HAP-1 (cell line): ENCODE results near the gene MYEF2.

Source experiments
- DNase-seq, 2 experiments: peaks; one replicate each; pipeline ENCODE4 v3.0.0-alpha.2; 2016 to 2020; ENCODE audit warnings: low spot score in 2 of 2
- H3K27me3 ChIP-seq: fragments of 250-450 bp; sonication (Bioruptor Pico); 2 replicates; pipeline ENCODE4 v1.5.1; 2020; ENCODE audit warnings: low read depth, mild to moderate bottlenecking, moderate library complexity
- H3K36me3 ChIP-seq: fragments of 250-450 bp; sonication (Bioruptor Pico); replicated peaks from 2 replicates; pipeline ENCODE4 v1.5.1; 2020; ENCODE audit warnings: mild to moderate bottlenecking
- H3K4me1 ChIP-seq: fragments of 250-450 bp; sonication (Bioruptor Pico); 2 replicates; pipeline ENCODE4 v1.5.1; 2020; ENCODE audit warnings: mild to moderate bottlenecking
- H3K4me3 ChIP-seq: fragments of 250-450 bp; sonication (Bioruptor Pico); 2 replicates; pipeline ENCODE4 v1.5.1; 2020; ENCODE audit warnings: mild to moderate bottlenecking, moderate library complexity
- H3K9me3 ChIP-seq: fragments of 250-450 bp; sonication (Bioruptor Pico); 2 replicates; pipeline ENCODE4 v1.5.1; 2020; ENCODE audit warnings: mild to moderate bottlenecking, moderate library complexity
- in situ Hi-C: fragments of 300-500 bp; cut with MboI; formaldehyde crosslinking; loops from 3 replicates; pipeline ENCODE4 v1.14.3; 2020; ENCODE audit warnings: low sequenced_read_pairs, inconsistent platforms, mixed read lengths

MYEF2 gene

GRCh38 chr15:48096355-48096786 lies 81.7 kb downstream of the MYEF2 start:
- Histone ChIP-seq H3K27me3 (no peaks in the 10 kb centered on the region; the same call in 1 of the 2 replicates), H3K4me1 (peaks cover under 1% of the 10 kb centered on the region; the same call in 1 of the 2 replicates), H3K4me3 (no peak overlapping the region), H3K36me3 (no peaks in the 10 kb centered on the region), H3K9me3 (no peaks in the 10 kb centered on the region)
- DNase-seq: no peak
- in situ Hi-C loops: no loop called here

GRCh38 chr15:48091522-48091921 lies 86.6 kb downstream of the MYEF2 start:
- peaks cover 8% of the 10 kb centered on the region for H3K4me1 ChIP-seq
- no peak overlapping the region for H3K4me3 ChIP-seq
- H3K9me3 ChIP-seq: no peaks in the 10 kb centered on the region
- H3K36me3 ChIP-seq: no peaks in the 10 kb centered on the region
- no peaks in the 10 kb centered on the region; the same call in 1 of the 2 replicates for H3K27me3 ChIP-seq
- no peak for DNase-seq
- in situ Hi-C loops: no loop called here

- Histone ChIP-seq H3K4me1 (peaks cover 8% of the 10 kb centered on the region), H3K27me3 (no peaks in the 10 kb centered on the region; the same call in 1 of the 2 replicates), H3K4me3 (no peak overlapping the region), H3K36me3 (no peaks in the 10 kb centered on the region), H3K9me3 (no peaks in the 10 kb centered on the region)
- in situ Hi-C loops: no loop called here
- DNase-seq: peak; percentile 34 to 36
These were observed 87.4 kb downstream of the MYEF2 start for GRCh38 chr15:48090666-48091065.

GRCh38 chr15:48090115-48090514 lies 88.0 kb downstream of the MYEF2 start:
- H3K4me3 ChIP-seq: no peak overlapping the region
- H3K9me3 ChIP-seq: no peaks in the 10 kb centered on the region
- no peaks in the 10 kb centered on the region; the same call in 1 of the 2 replicates for H3K27me3 ChIP-seq
- H3K36me3 ChIP-seq: no peaks in the 10 kb centered on the region
- DNase-seq: no peak
- in situ Hi-C loops: no loop called here
- peaks cover 8% of the 10 kb centered on the region for H3K4me1 ChIP-seq

- Histone ChIP-seq H3K4me3 (no peak overlapping the region), H3K4me1 (peaks cover 8% of the 10 kb centered on the region), H3K9me3 (no peaks in the 10 kb centered on the region), H3K36me3 (no peaks in the 10 kb centered on the region), H3K27me3 (no peaks in the 10 kb centered on the region; the same call in 1 of the 2 replicates)
- no peak for DNase-seq
- in situ Hi-C loops: no loop called here
These were observed 88.4 kb downstream of the MYEF2 start for GRCh38 chr15:48089702-48090101.

GRCh38 chr15:48087844-48088243 lies 90.3 kb downstream of the MYEF2 start:
- no peak for DNase-seq
- Histone ChIP-seq H3K27me3 (no peaks in the 10 kb centered on the region; the same call in 1 of the 2 replicates), H3K36me3 (no peaks in the 10 kb centered on the region), H3K9me3 (no peaks in the 10 kb centered on the region), H3K4me1 (peaks cover 8% of the 10 kb centered on the region), H3K4me3 (no peak overlapping the region)
- in situ Hi-C loops: no loop called here

- DNase-seq: no peak
- H3K27me3 ChIP-seq: no peaks in the 10 kb centered on the region; the same call in 1 of the 2 replicates
- H3K36me3 ChIP-seq: no peaks in the 10 kb centered on the region
- no peaks in the 10 kb centered on the region for H3K9me3 ChIP-seq
- H3K4me1 ChIP-seq: peaks cover 8% of the 10 kb centered on the region
- in situ Hi-C loops: no loop called here
- no peak overlapping the region for H3K4me3 ChIP-seq
These were observed 91.5 kb downstream of the MYEF2 start for GRCh38 chr15:48086576-48086975.

- H3K36me3 ChIP-seq: no peaks in the 10 kb centered on the region
- no peaks in the 10 kb centered on the region for H3K9me3 ChIP-seq
- H3K4me3 ChIP-seq: no peak overlapping the region
- no peaks in the 10 kb centered on the region for H3K27me3 ChIP-seq
- peaks cover 5% of the 10 kb centered on the region for H3K4me1 ChIP-seq
- no peak for DNase-seq
- in situ Hi-C loops: no loop called here
These were observed 92.0 kb downstream of the MYEF2 start for GRCh38 chr15:48086133-48086532.

GRCh38 chr15:48085591-48085930 lies 92.5 kb downstream of the MYEF2 start:
- in situ Hi-C loops: no loop called here

GRCh38 chr15:48084759-48085590 lies 93.1 kb downstream of the MYEF2 start:
- H3K36me3 ChIP-seq: no peaks in the 10 kb centered on the region
- no peaks in the 10 kb centered on the region for H3K9me3 ChIP-seq
- H3K4me3 ChIP-seq: no peak overlapping the region
- no peaks in the 10 kb centered on the region for H3K27me3 ChIP-seq
- in situ Hi-C loops: no loop called here
- DNase-seq: peak; percentile 24 to 32
- H3K4me1 ChIP-seq: no peaks in the 10 kb centered on the region

More at GRCh38 chr15:48085591-48085930, 92.5 kb downstream of the MYEF2 start:
- Histone ChIP-seq H3K9me3 (no peaks in the 10 kb centered on the region), H3K36me3 (no peaks in the 10 kb centered on the region), H3K4me3 (no peak overlapping the region), H3K27me3 (no peaks in the 10 kb centered on the region), H3K4me1 (no peaks in the 10 kb centered on the region; the same call in 1 of the 2 replicates)
- no peak for DNase-seq
